Uterus (tissue), 4 donors: ENCODE data around the gene MIPOL1. TPM values are rescaled to one million over a fixed set of nuclear protein-coding genes. Genes with fewer than 3 reads are reported as not detected.

ENCODE experiments used
- DNase-seq, 2 donors: peaks; one replicate each; pipeline ENCODE4 v3.0.0-alpha.2; 2019 to 2020
- H3K27ac ChIP-seq, 2 donors: fragments of 200-600 bp; sonication (generic); 1 replicate in 1 of 2; 2 replicates in 1 of 2; pipeline ENCODE4 v1.5.1; 2016 to 2018
- H3K27me3 ChIP-seq, 2 donors: fragments of 200-600 bp; sonication (generic); one replicate each; pipeline ENCODE4 v1.5.1; 2018 to 2019; ENCODE audit warnings: control low read depth in 1 of 2
- H3K36me3 ChIP-seq, 2 donors: fragments of 200-600 bp; sonication (generic); one replicate each; pipeline ENCODE4 v1.5.1; 2019; ENCODE audit warnings: control low read depth in 1 of 2
- H3K4me1 ChIP-seq, 2 donors: fragments of 200-600 bp; sonication (generic); one replicate each; pipeline ENCODE4 v1.5.1; 2018 to 2019; ENCODE audit warnings: control low read depth in 1 of 2
- H3K4me3 ChIP-seq, 2 donors: fragments of 200-600 bp; sonication (generic); 1 replicate in 1 of 2; 2 replicates in 1 of 2; pipeline ENCODE4 v1.5.1; 2018 to 2019; ENCODE audit warnings: mild to moderate bottlenecking in 1 of 2
- H3K9me3 ChIP-seq, 2 donors: fragments of 200-600 bp; sonication (generic); one replicate each; pipeline ENCODE4 v1.5.1; 2019; ENCODE audit warnings: control low read depth in 1 of 2
- CTCF ChIP-seq, 4 experiments: fragments of 200-600 bp in 2 of 4; fragments of 450-650 bp in 2 of 4; sonication (generic) in 2 of 4; IDR thresholded peaks; one replicate each; pipeline ENCODE4 v1.5.1; 2016 to 2019; ENCODE audit warnings: antibody characterized with exemption in 4 of 4, mild to moderate bottlenecking in 2 of 4, moderate library complexity in 1 of 4
- POLR2A ChIP-seq, 2 donors: fragments of 450-650 bp; IDR thresholded peaks; one replicate each; pipeline ENCODE4 v1.6.1; 2016; ENCODE audit warnings: antibody characterized with exemption in 2 of 2, mild to moderate bottlenecking in 1 of 2, moderate library complexity in 1 of 2
- intact Hi-C: fragments of 100-400 bp; cut with DNase I; formaldehyde crosslinking; loops from one replicate; pipeline ENCODE4 v1.15.1; 2023; ENCODE audit warnings: low total_unique reads
- small RNA-seq: library from RNA; depleted of rRNA; stranded (forward); fragments of <200 nt; gene quantifications from one replicate; pipeline ENCODE3, GENCODE V24; 2016
- total RNA-seq, 4 donors: library from RNA; depleted of rRNA in 3 of 4; stranded (reverse); fragments of >200 nt in 3 of 4; gene quantifications; one replicate each; pipeline versions ENCODE4 v1.1.0 to v1.2.4, GENCODE V29; 2014 to 2023
- donor health status: DM: yes; HTN: yes; CAD: no.

MIPOL1 gene
- total RNA-seq, 4 donors from 2014 or later = 22.8 to 52.1 (median 39.4) TPM

GRCh38 chr14:37600880-37601741 is 403.4 kb downstream of the MIPOL1 start:
- DNase-seq = no peak
- Histone ChIP-seq H3K27me3 (peaks cover 7 to 66% of the 10 kb centered on the region in 2 donors), H3K9me3 (no peaks in the 10 kb centered on the region), H3K36me3 (no peaks in the 10 kb centered on the region), H3K4me3 (no peak overlapping the region), H3K4me1 (peaks cover 0 to 7% of the 10 kb centered on the region in 2 donors), H3K27ac (no peak overlapping the region)
- intact Hi-C loops = no loop called here
- TF ChIP-seq POLR2A (IDR thresholded peaks at IDR 0.05) (no peak), CTCF (IDR thresholded peaks at IDR 0.05) (no peak)

GRCh38 chr14:37601865-37602264 is 404.1 kb downstream of the MIPOL1 start:
- H3K36me3 ChIP-seq = no peaks in the 10 kb centered on the region
- peaks cover 0 to 7% of the 10 kb centered on the region in 2 donors for H3K4me1 ChIP-seq
- H3K9me3 ChIP-seq = no peaks in the 10 kb centered on the region
- H3K4me3 ChIP-seq = no peak overlapping the region
- peaks cover 7 to 58% of the 10 kb centered on the region in 2 donors for H3K27me3 ChIP-seq
- no peak for DNase-seq
- intact Hi-C loops = no loop called here
- H3K27ac ChIP-seq = no peak overlapping the region
- TF ChIP-seq POLR2A (IDR thresholded peaks at IDR 0.05) (no peak), CTCF (IDR thresholded peaks at IDR 0.05) (no peak)

Small RNAs within 50 kb of the gene (small RNA-seq; reads per million reads assigned to genes)
- gene RNU6-273P (not detected), gene RNU6-886P (not detected)

Other genes with a start within 250 kb of the MIPOL1 start
- gene SLC25A21, start 25.3 kb upstream of the MIPOL1 start, total RNA-seq = 1 to 10 TPM in 2 of 4 donors, under 1 TPM in 1, not detected in 1; under 0.01 to 3.0 (median 2.0) TPM